A172 (cell line): ENCODE measurements around the gene WDR4. TPM values are rescaled to one million over a fixed set of nuclear protein-coding genes. Genes with fewer than 3 reads are reported as not detected.
"Not testable (repeated sequence)": the region's sequence is repeated elsewhere in the genome, so short reads cannot be mapped to it uniquely, and the experiment has no call there.

Experiments
- DNase-seq: peaks from one replicate; pipeline ENCODE4 v3.0.0-alpha.2; 2015; ENCODE audit warnings: low spot score
- total RNA-seq: library from RNA; depleted of rRNA; stranded (reverse); fragments of >200 nt; shearing (Covaris generic); gene quantifications from 2 replicates; pipeline ENCODE4 v1.2.3, GENCODE V29; 2014

The WDR4 gene
- total RNA-seq, 1 experiment from 2014 or later = 18.5 TPM

DNA sequence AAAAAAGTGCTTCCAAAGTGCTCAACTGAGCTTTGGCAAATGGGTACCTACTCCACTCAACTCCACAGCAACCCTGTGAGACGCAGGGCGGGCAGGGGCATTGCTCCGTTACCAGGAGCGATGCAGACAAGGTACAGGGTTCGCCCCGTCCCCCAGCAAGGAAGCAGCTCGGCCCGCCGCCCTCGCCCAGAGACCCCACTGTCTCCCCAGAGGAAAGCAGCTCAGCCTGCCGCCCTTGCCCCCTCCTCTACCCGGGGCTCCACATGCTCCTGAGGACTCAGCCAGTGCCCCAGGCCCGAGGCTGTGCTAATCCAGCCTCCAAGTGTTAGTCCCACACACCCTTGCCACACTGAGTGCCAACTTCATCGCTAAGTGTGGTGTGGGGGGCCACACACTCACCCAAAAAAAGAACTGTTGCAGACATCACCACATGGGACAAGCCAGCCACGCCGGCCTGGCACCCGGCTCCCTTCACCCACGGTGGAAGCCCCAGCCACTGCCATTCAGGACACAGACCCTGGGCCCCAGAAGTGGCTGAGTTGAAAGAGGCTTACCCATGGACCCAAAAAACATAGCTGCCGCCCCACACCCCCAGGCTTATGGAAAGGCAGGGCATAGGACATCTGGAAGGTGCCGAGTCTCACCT is 26.3 kb downstream of the WDR4 start:
- DNase-seq = no peak

DNA sequence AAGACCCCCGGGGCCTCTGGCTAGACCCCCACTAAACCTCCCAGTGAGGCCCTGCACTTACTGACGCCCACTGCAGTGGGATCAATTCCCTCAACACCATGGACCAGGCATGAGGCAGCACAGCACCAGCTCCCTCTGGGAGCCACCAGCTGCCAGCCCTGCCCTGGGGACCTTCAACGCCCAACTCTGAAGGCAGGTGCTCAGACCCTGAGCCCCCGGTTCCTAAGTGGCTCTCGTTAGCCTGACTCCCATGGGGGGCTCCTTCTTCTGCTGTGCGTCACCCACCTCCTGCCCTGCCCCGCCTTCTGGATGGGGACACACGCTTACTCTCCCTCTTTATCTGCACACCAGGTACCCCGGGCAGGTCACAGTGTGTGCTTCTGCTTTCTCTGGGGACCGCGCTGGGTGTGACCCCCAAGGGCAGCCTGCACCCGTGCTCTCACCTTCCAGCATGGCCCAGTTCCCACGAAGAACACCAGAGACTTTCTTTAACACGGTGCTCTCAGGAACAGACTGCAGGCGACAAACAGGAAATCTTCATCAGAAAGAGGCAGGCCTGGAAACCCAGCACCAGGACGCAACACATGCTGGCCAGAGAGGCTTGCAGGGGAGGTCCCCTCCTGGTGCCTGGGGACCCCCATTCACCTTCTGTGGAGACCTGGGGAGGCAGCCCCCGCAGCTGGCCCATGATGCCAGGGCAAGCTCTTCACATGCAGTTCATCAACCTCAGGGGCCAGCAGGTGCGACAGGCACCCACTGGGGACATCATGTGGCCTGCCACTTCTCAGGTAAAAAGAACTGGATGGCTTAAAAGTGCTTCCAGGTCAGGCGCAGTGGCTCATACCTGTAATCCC is 27.3 kb downstream of the WDR4 start:
- DNase-seq = no peak

DNA sequence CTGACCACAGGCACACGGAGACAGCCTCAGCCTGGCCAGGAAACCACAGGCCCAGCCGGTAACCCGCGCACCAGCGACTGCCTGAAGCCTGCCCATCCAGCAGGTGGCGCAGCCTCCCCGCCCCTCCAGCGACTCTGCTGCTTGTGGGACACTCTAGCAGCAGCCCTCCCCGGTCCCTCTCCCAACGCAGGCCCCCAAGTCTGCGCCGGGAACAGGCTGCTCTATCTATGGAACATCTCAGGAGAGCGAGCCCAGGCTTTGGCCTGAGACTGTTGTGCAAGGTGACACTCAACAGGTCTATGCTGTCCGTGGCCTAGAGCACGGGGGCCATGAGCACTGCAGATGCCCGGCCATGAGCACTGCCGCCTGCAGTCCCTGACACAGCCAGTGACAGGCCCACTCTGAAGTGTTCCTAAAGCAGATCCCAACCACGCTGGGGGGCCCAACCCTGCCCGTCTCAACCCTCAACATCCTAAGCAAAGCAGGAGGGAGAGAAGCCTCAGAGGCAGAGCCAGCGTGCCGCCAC is 28.4 kb downstream of the WDR4 start:
- peak; percentile 30 for DNase-seq

DNA sequence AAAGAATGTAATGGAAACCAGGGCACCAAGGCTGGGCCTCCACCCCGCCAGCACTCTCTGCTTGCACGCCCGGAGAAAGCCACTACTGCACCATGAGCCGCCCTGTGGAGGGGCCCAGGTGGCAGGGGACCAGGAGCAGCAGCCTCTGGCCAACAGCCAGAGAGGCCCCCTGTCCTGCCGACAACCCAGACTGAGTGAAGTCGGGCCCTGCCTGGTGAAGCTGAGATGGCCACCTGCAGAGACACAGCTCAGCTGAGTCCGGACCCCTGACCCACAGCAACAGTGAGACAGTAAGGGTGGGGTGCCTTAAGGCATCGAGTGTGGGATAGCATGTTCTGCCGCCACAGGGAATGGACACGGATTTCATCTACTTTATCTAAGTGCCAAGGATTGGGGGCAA is 28.9 kb downstream of the WDR4 start:
- DNase-seq = no peak

DNA sequence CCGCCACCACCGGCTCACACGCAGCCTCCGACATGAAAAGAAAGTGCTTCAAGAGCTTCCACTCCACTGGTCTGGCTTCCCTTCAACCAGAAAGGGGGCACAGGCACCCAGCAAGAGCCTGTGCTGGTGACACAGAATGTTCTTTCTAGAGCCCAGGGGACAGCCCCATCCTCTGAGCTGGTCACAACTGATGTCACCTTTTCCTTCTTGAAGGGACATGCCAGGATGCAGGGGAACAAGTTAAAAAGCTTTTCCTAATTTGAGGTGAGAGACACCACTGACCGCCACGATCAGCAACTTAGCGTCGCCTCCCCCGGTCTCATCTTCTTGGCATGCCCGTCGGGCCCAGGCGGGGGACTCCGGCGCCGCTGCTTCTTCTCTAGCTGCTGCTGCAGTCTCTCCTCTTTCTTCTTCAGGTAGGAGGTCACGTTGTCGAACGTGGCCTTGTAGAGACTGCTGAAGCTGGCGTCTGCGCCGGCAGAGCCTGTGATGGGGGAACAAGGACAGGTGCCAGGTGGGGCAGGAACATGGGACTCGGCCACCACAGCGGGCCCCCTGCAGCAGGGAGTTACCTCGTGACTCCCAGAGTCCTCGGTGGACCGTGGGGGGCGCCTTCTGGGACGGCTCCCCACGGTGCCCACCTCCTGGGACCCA is 29.5 kb downstream of the WDR4 start:
- no peak for DNase-seq

- DNase-seq = no peak
Measured at GRCh38 chr21:42848932-42849758, 30.2 kb downstream of the WDR4 start.

DNA sequence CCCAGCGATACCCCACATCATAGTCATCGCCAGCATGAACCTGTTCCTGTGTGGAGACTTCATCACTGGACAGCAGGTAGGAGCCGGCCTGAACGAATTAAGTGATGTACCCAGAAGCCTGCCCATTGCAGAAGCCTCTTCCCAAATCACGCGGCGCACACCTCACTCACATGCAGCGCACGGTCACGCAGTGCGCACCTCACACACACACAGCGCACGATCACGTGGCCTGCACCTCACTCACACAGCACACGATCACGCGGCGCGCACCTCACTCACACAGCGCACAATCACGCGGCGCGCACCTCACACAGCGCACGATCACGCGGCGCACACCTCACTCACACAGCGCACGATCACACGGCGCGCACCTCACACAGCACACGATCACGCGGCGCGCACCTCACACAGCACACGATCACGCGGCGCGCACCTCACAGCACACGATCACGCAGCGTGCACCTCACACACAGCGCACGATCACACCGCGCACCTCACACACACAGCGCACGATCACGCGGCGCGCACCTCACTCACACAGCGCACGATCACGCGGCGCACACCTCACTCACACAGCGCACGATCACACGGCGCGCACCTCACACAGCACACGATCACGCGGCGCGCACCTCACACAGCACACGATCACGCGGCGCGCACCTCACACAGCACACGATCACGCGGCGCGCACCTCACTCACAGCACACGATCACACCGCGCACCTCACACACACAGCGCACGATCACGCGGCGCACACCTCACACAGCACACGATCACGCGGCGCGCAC is 31.0 kb downstream of the WDR4 start:
- not testable (repeated sequence) for DNase-seq

GRCh38 chr21:42847726-42848125 is 31.6 kb downstream of the WDR4 start:
- DNase-seq = no peak

DNA sequence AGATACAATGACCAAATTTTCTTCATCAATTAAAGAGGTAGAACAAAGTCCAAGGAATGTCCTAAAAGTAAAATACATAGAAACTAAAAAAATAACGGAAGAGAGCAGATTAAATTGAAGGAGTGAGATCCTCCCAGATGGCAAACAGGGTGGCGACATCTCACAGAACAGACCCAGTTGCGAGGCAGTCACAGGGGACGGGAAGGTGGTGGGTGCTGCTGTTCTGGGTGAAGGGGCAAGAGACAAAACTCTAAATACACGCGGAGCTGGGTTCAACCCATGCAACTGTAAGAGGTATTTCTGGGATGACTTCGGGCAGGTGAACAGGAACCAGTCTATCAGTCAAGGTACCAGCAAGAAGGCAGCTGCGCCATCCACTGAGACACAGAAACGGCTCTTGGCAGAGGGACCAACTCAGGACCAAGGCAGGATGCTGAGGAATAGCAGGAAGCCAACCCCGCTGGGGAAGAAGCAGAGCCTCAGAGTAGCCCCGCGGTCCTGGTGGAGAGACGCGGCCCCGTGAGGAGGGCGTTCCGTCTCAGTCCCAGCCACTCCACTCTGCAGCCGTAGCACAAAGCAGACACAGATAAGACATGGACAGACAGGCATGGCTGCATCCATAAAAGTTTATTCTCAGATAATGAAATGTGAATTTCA is 32.2 kb downstream of the WDR4 start:
- no peak for DNase-seq

DNA sequence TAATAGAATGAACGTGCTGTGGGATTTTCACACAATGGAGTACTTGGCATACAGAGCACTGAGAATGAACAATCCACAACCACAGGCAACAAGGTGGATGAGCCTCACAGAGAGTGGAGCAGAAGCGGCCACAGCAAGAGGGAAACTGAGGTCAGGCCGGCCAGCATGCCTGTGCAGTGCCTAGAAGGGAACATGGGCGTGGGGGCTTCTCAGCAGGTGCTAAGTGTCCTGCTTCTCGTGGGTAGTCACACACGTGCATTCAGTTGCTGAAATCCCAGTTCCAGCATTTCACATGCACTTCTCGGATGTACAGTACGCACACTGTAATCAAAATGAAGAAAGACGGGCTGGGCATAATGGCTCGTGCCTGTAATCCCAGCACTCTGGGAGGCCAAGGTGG is 33.1 kb downstream of the WDR4 start:
- no peak for DNase-seq

DNA sequence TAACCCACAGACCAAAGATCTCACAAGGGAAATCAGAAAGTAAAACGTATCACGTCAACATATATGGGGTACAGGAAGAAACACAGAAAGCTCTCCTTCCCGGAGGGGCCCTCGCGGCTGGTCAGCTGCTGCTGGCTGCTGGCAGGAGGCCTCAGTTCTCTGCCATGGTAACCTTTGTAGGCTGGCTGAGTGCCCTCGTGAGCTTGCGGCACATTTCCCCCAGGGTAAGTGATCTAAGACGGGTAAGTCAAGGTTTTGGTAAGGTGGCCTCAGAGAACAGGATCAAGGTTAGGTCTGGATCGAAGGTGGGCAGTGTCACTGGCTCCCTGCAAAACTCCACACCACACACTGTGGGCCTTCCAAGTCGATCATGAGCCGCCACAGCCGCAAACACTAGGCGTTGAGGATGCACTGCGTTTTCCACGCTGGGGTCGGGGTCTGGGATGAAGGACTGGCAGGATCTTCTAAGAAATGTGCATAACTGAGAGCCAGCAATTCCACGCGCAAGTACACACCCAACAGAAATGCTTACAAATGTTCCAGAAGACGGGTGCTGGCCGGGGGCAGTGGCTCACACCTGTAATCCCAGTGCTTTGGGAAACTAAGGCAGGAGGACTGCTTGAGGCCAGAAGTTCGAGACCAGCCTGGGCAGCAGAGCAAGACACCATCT is 33.9 kb downstream of the WDR4 start:
- no peak for DNase-seq

DNA sequence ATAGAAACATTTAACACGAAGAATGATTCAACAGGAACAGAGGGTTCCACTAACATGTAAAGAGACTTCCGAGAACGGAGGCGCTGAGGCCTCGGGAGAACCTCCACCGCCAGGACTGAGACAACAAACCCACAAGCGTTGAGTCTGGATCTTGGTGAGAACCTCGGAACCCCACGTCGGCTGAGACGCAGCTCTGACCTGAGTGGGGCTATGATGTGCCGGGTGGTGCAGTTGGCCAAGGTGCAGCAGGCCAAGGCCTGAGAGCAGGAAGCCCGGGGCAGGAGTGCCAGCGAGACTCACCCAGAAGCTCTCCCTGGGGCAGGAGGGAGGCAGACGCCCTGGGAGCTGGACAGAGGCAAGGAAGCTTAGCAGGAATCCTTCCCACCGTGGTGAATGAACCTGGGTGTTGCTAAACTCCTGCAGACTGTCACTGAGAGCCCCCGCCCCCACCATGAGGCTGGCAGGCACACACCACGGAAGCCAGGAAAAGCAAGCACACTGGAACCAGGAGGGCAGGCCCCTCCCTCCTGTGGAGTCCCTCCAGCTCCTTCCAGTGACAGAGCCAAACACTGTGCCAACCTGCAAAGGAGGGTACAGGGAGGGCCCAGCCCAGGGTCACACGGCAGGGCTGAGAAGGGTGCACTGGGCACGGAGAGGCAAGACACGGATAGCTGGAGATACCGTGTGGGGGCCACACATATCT is 34.8 kb downstream of the WDR4 start:
- DNase-seq = no peak

GRCh38 chr21:42843056-42843455 is 36.3 kb downstream of the WDR4 start:
- no peak for DNase-seq

GRCh38 chr21:42841916-42842655 is 37.3 kb downstream of the WDR4 start:
- not testable (repeated sequence) for DNase-seq

DNA sequence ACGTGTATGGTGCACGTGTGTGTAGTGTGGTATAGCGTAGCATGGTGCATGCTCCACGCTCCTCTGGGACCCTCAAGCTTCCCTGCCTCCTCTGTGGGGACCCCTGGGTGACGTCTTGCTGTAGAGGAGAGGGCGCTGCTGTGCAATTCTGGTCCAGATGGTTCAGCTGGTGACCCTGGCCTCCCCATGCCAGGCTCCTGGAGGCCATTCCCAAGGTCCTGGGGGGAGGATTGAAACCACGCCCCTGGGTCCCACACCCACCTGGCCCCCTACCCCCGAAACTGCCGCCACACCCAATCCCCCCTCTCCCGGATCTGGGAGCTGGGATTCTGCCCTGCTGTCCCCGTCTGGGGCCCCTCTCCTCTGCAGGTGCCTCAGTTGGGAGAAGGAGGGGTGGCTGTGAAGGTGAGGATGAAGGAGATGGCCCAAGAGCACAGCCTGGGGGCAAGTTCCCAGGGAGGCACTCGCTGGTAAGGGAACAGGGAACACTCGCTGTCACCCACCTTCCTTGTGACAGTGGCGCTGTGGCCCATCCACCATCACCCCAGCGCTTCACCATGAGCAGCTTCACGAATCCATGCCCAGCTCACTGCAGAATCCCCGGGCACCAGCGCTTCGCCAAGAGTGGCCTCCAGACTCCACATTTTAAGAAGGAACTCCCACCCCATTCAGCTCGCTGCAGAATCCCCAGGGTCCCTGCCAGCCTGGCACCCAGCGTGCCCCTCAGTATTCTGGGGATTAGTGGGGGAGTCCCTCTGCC is 38.0 kb downstream of the WDR4 start:
- no peak for DNase-seq

DNA sequence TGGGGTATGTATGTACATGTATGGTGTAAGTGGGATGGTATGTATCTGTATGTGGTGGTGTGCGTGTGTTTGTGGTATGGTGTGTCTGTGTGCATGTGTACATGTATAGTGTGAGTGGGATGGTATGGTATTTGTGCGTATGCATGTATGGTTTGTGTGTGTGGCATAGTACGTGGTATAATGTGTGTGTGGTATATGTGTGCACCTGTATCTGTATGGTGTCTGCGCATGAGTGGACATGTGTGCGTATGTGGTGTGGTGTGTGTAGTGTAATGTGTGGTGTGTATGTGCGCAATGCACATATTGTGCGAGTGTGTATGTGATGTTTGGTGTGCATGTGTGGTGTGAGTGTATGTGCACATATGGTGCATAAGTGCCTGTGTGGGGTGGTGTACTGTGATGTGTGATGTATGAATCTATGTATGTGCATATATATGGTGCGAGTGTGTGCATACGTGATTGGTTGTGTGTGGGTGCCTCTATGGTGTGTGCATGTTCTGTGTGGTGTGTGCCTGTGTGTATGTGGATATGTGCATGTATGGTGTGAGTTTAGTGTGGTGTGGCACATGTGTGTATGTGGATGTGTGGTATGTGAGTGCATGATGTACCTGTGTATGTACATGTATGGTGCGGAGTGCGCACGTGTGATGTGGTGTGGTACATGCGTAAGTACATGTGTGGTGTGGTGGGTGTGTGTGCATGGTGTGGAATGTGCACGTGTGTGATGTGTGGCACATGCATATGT is 38.8 kb downstream of the WDR4 start:
- DNase-seq = no peak
